Right lobe of liver (tissue), 6 donors: ENCODE measurements around the gene TIMP2. TPM values are rescaled to one million over a fixed set of nuclear protein-coding genes. Genes with fewer than 3 reads are reported as not detected.
A peak's percentile ranks its signal among the peaks of the same experiment; 100 is the strongest.

Experiments used
- ATAC-seq, 4 donors: fragments of 200-7000 bp; cut with Tn5 transposase; one replicate each; pipeline ENCODE4 v1.9.1; 2020; ENCODE audit warnings: mild to moderate bottlenecking in 4 of 4, moderate library complexity in 4 of 4
- DNase-seq, 3 donors: peaks; one replicate each; pipeline ENCODE4 v3.0.0-alpha.2; 2020
- H3K27ac ChIP-seq, 3 donors: fragments of 200-600 bp; one replicate each; pipeline ENCODE4 v1.8.0; 2022
- H3K27me3 ChIP-seq, 2 donors: fragments of 200-600 bp; one replicate each; pipeline ENCODE4 v1.8.0; 2022
- H3K36me3 ChIP-seq, 4 donors: fragments of 200-600 bp; sonication (generic) in 1 of 4; one replicate each; pipeline versions ENCODE4 v1.5.1 to v1.8.0; 2017 to 2022; ENCODE audit warnings: control low read depth in 1 of 4
- H3K4me1 ChIP-seq, 4 donors: fragments of 200-600 bp; sonication (generic) in 1 of 4; one replicate each; pipeline versions ENCODE4 v1.5.1 to v1.8.0; 2017 to 2022; ENCODE audit warnings: control low read depth in 1 of 4
- H3K4me3 ChIP-seq, 3 donors: fragments of 200-600 bp; one replicate each; pipeline ENCODE4 v1.8.0; 2022
- H3K9me3 ChIP-seq, 4 donors: fragments of 200-600 bp; sonication (generic) in 1 of 4; one replicate each; pipeline versions ENCODE4 v1.5.1 to v1.8.0; 2017 to 2022; ENCODE audit warnings: control low read depth in 1 of 4
- POLR2A ChIP-seq: fragments of 450-650 bp; IDR thresholded peaks from one replicate; pipeline ENCODE4 v1.6.1; 2017; ENCODE audit warnings: antibody characterized with exemption, mild to moderate bottlenecking
- WGBS: methylation state at CpG from one replicate; pipeline ENCODE4 v1.1.6; 2018; ENCODE audit warnings: low coverage, low lambda C conversion rate; ENCODE audit not compliant: insufficient coverage; ENCODE audit errors: missing lambda C conversion rate; 5-methylcytosine and 5-hydroxymethylcytosine counted together
- intact Hi-C, 2 donors: fragments of 100-400 bp; cut with DNase I; formaldehyde crosslinking; loops; one replicate each; pipeline versions ENCODE4 v1.11.2 to v1.14.1; 2022
- total RNA-seq, 6 experiments: library from RNA; depleted of rRNA in 2 of 6; stranded (reverse); fragments of >200 nt in 2 of 6; fragmentation: NEBNext Ultra II Directional in 3 of 6; extraction: Animal tissue kit (Norgen Biotek cat#: 25700) in 3 of 6; gene quantifications; one replicate each; pipeline versions ENCODE4 v1.1.0 to v1.2.4, GENCODE V29; 2016 to 2023
- TF ChIP-seq, protein P1 (sequence below), 4 donors: fragments of 200-600 bp in 3 of 4; fragments of 450-650 bp in 1 of 4; IDR thresholded peaks; one replicate each; pipeline versions ENCODE4 v1.5.1 to v1.8.0; 2016 to 2022; ENCODE audit warnings: antibody characterized with exemption in 4 of 4, mild to moderate bottlenecking in 2 of 4
- donor health status: DM: no; HTN: yes; CAD: no.
- donor health status: DM: no; HTN: no; CAD: no.
- donor health status: DM: no; HTN: no; CAD: no.
- donor health status: DM: no; HTN: yes; CAD: no.
- donor health status: DM: no; HTN: yes; CAD: no.

Gene TIMP2
- total RNA-seq, 6 experiments from 2014 or later = 18.9 to 36.1 (median 26.7) TPM

DNA sequence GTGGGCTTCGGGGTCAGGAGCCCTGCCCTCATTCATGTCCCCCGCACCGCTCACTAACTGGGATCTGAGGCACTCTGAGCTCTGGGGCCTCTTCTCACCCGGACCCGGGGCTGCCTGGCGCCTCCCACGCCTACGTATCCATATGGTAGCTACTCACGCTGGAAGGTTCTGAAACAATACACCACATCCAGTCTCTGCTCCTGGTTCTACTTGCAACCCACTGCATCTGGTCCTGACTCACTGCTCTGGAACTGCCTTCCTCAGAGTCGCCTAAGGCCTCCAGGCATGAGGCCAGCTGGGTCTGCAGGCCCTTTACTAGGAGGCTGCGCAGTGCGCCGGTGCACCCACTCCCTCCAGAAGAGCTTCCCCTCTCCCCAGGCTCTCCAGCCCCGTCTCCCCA lies 102.6 kb downstream of the TIMP2 start:
- no peak for ATAC-seq
- WGBS = 96% methylated on average over 4 of the region's 14 CpGs
- intact Hi-C loops = no loop called here
- H3K4me3 ChIP-seq = no peak overlapping the region
- H3K4me1 ChIP-seq = no peaks in the 10 kb centered on the region
- H3K27ac ChIP-seq = no peak overlapping the region
- DNase-seq = peak in 1 of 3 donors; percentile 49
- H3K27me3 ChIP-seq = no peaks in the 10 kb centered on the region
- no peaks in the 10 kb centered on the region for H3K9me3 ChIP-seq
- TF ChIP-seq POLR2A = no peak
- TF ChIP-seq, protein P1, sequence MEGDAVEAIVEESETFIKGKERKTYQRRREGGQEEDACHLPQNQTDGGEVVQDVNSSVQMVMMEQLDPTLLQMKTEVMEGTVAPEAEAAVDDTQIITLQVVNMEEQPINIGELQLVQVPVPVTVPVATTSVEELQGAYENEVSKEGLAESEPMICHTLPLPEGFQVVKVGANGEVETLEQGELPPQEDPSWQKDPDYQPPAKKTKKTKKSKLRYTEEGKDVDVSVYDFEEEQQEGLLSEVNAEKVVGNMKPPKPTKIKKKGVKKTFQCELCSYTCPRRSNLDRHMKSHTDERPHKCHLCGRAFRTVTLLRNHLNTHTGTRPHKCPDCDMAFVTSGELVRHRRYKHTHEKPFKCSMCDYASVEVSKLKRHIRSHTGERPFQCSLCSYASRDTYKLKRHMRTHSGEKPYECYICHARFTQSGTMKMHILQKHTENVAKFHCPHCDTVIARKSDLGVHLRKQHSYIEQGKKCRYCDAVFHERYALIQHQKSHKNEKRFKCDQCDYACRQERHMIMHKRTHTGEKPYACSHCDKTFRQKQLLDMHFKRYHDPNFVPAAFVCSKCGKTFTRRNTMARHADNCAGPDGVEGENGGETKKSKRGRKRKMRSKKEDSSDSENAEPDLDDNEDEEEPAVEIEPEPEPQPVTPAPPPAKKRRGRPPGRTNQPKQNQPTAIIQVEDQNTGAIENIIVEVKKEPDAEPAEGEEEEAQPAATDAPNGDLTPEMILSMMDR (IDR thresholded peaks at IDR 0.05) = no peak
- H3K36me3 ChIP-seq = peaks cover 3 to 86% (median 37%) of the 10 kb centered on the region in 4 donors

DNA sequence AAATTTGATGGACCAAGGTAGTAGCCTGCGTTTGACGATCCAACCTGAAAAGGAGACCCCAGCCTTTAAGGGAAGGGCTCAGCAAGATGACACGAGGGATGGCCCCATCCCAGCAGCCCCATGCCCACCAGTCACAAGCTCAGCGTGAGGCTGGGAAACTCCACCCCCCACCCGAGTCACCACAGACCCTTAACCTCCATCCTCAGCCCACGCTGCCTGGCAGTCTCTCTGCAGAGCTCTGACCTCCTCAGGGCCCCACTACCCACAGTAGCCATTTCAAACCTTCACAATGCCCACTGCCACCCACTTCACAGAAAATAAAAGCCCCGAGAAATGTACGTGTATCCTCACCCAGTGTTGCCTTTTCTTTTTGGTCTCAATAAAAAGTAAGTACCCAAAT lies 103.2 kb downstream of the TIMP2 start:
- intact Hi-C loops = no loop called here
- Histone ChIP-seq H3K4me3 (no peak overlapping the region), H3K27me3 (no peaks in the 10 kb centered on the region), H3K9me3 (no peaks in the 10 kb centered on the region), H3K36me3 (peaks cover 3 to 86% (median 35%) of the 10 kb centered on the region in 4 donors), H3K27ac (no peak overlapping the region), H3K4me1 (no peaks in the 10 kb centered on the region)
- TF ChIP-seq, protein P1 (IDR thresholded peaks at IDR 0.05) = no peak
- TF ChIP-seq POLR2A = no peak
- DNase-seq (peak in 1 of 3 donors; percentile 33), ATAC-seq (no peak)
- WGBS = 95% methylated on average over 4 of the region's 8 CpGs

DNA sequence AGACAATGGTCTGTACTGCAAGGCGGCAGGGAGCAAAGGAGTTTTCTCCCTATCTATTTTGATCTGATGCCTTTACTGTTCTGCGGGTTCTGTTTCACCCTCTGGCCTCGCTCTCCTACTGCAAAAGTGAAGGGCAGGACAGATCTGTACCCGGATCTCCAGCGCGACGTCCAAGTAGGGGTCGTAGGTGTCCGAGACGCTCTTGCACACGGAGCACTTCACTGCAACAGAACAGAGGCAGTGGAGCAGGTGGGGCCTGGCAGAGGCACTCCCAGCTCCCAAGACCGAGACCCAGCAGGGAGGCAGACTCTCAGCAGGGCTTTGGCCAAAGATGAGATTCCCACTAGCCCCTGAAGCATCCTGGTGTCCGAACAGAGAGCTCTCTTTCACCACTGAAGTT lies 104.3 kb downstream of the TIMP2 start:
- Histone ChIP-seq H3K27me3 (no peaks in the 10 kb centered on the region), H3K4me3 (no peak overlapping the region), H3K36me3 (peaks cover 3 to 83% (median 34%) of the 10 kb centered on the region in 4 donors), H3K9me3 (no peaks in the 10 kb centered on the region), H3K4me1 (no peaks in the 10 kb centered on the region), H3K27ac (no peak overlapping the region)
- no peak for ATAC-seq
- peak in 1 of 3 donors; percentile 17 for DNase-seq
- 91% methylated on average over 8 of the region's 13 CpGs for WGBS
- no peak for TF ChIP-seq POLR2A
- TF ChIP-seq, protein P1 (IDR thresholded peaks at IDR 0.05) = no peak
- intact Hi-C loops = no loop called here

DNA sequence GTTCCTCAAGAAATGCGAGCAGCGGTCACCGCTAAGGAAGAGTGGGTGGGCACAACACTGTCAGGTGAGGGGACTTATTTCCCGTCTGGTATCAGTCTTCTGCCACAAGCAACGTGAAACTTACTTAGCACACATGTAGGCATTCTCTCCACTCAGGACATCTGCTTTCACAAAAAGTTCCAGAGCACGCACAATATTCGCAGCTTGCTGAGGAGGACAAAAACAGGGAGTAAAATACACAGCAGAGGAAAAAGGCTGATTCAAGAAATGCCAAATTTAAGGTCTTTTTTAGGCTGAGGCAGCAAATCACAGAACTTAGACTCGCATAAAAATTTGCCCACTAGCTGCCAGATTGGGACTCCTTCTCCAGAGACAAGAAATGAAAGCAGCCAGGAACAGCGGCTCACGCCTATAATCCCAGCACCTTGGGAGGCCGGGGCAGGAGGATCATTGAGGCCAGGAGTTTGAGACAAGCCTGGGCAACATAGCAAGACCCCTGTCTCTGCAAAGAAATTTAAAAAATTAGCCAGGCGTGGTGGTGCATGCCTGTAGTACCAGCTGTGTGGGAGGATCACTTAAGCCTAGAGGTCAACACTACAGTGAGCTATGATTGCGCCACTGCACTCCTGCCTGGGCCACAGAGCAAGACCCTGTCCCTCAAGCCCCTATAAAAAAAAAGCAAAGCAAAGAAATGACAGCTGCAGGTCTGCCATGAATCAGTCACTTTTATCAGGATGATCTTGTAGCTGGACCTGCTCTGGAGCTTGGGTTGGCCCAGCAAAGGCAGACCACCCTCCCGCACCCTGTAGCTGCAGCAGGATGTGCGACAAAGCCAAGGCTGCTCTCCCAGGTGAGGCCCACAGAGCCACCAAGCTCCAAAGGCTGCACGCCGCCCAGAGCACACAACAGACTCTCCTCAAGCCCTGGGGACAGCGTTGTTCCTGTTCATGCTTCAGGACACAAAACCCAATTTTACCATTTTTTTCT lies 105.1 kb downstream of the TIMP2 start:
- DNase-seq = peak in 1 of 3 donors; percentile 39
- H3K27ac ChIP-seq = peak overlapping the region in 1 of 3 donors; percentile 13
- intact Hi-C loops = no loop called here
- H3K4me1 ChIP-seq = no peaks in the 10 kb centered on the region
- no peaks in the 10 kb centered on the region for H3K9me3 ChIP-seq
- H3K27me3 ChIP-seq = no peaks in the 10 kb centered on the region
- WGBS = 92% methylated on average over 11 of the region's 18 CpGs
- no peak overlapping the region for H3K4me3 ChIP-seq
- ATAC-seq = no peak
- H3K36me3 ChIP-seq = peaks cover 3 to 83% (median 37%) of the 10 kb centered on the region in 4 donors
- TF ChIP-seq, protein P1 (IDR thresholded peaks at IDR 0.05) = no peak
- no peak for TF ChIP-seq POLR2A
